ENCODE measurements around the gene SLC4A11. TPM values are rescaled to one million over a fixed set of nuclear protein-coding genes. Genes with fewer than 3 reads are reported as not detected.

The SLC4A11 gene
- total RNA-seq, 1 donor from 2014 or later: 6.6 TPM

DNA sequence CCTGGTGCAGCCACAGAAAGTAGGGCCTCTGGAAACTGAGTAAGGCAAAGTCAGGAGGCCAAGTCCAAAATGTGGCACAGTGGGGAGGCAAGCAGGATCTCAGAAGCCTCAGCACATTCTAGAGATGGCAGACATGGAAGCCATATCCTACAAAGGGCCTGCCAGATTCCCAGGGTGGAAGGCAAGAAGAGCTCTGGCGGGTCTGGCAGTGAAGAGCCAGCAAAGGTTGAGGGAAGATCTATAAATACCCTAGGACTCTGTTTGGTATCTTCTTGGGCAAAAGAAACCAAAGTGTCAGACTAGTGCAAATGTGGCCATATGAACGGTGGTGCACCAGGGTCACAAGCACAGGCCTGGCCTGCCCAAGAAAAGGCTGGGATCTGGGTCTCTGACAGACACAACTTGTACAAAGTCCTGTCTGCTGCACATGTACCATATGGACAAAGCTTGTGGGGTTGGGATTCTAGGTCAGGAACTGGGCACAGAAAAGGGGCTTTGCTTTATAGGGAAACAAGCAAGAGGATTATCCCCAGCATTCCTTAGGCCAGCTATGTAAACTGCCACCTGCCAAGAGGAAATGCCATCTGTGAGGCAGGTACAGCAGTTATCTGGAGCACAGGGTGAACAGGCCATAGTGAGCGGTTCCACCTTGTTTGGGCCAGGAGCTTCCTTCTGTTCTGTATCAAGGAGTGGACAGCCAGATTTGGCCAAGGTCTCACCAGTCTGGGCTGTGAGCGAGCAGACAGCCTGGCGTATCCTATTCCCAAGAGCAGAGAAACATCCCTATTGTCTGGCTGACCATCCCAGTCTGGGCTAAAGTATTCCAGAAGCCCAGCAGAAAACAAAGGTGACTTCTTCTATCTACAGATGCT is 36.3 kb upstream of the SLC4A11 start:
- H3K4me2 ChIP-seq (ENCODE audit: low read length): no peak overlapping the region
- no peaks in the 10 kb centered on the region for H3K27me3 ChIP-seq (ENCODE audit: insufficient read depth, low read length)
- no peak overlapping the region for H3K4me3 Mint-ChIP-seq (ENCODE audit: unreplicated experiment)
- H3K4me3 ChIP-seq (ENCODE audit: insufficient read depth, low read depth, low read length): no peak overlapping the region
- H3K9ac ChIP-seq (ENCODE audit: low read length): no peak overlapping the region
- H3K36me3 ChIP-seq (ENCODE audit: insufficient read depth, low read length): peaks cover 28% of the 10 kb centered on the region
- no peaks in the 10 kb centered on the region for H3K4me1 ChIP-seq (ENCODE audit: insufficient read depth, low read length)
- H3K27me3 Mint-ChIP-seq (ENCODE audit: low read depth, unreplicated experiment): no peaks in the 10 kb centered on the region
- H3K36me3 Mint-ChIP-seq (ENCODE audit: low read depth, unreplicated experiment): peaks cover 36% of the 10 kb centered on the region
- no peaks in the 10 kb centered on the region for H3K79me2 ChIP-seq (ENCODE audit: insufficient read depth, low read length)
- no peak overlapping the region for H2AFZ ChIP-seq (ENCODE audit: low read depth, low read length)
- H3K27ac ChIP-seq (ENCODE audit: low read depth, low read length): no peak overlapping the region
- DNase-seq (ENCODE audit: low read depth) (no peak), FAIRE-seq (no peak)
- peaks cover 8% of the 10 kb centered on the region for H4K20me1 ChIP-seq (ENCODE audit: insufficient read depth, low read length)
- H3K4me1 Mint-ChIP-seq (ENCODE audit: low read depth, unreplicated experiment): no peaks in the 10 kb centered on the region
- TF ChIP-seq, protein P1, sequence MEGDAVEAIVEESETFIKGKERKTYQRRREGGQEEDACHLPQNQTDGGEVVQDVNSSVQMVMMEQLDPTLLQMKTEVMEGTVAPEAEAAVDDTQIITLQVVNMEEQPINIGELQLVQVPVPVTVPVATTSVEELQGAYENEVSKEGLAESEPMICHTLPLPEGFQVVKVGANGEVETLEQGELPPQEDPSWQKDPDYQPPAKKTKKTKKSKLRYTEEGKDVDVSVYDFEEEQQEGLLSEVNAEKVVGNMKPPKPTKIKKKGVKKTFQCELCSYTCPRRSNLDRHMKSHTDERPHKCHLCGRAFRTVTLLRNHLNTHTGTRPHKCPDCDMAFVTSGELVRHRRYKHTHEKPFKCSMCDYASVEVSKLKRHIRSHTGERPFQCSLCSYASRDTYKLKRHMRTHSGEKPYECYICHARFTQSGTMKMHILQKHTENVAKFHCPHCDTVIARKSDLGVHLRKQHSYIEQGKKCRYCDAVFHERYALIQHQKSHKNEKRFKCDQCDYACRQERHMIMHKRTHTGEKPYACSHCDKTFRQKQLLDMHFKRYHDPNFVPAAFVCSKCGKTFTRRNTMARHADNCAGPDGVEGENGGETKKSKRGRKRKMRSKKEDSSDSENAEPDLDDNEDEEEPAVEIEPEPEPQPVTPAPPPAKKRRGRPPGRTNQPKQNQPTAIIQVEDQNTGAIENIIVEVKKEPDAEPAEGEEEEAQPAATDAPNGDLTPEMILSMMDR (IDR thresholded peaks at IDR 0.05; ENCODE audit: insufficient read depth, low read depth, low read length): no peak
- TF ChIP-seq EZH2 (IDR thresholded peaks at IDR 0.05; ENCODE audit: insufficient read depth, low read length): no peak
- H3K27ac Mint-ChIP-seq (ENCODE audit: unreplicated experiment): peak overlapping the region; percentile 22
- H3K9me3 Mint-ChIP-seq (ENCODE audit: unreplicated experiment): no peaks in the 10 kb centered on the region
- no peaks in the 10 kb centered on the region for H3K9me3 ChIP-seq (ENCODE audit: insufficient read depth, low read depth, low read length)

DNA sequence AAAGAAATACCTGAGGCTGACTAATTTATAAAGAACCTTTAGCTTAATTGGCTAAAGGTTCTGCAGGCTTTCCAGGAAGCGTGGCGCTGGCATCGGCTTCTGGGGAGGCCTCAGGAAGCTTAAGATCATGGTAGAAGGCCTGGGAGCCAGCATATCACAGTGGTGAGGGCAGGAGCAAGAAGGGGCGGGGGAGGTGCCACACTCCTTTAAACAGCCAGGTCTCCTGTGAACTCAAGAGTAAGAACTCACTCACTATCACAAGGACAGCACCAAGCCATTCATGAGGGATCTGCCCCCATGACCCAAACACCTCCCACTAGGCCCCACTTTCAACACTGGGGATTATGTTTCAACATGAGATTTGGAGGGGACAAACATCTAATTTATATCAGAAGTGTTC is 34.4 kb upstream of the SLC4A11 start:
- Histone ChIP-seq H3K36me3 (ENCODE audit: insufficient read depth, low read length) (peaks cover 17% of the 10 kb centered on the region), H3K4me2 (ENCODE audit: low read length) (no peak overlapping the region), H2AFZ (ENCODE audit: low read depth, low read length) (no peak overlapping the region), H3K79me2 (ENCODE audit: insufficient read depth, low read length) (no peaks in the 10 kb centered on the region), H3K4me3 (ENCODE audit: insufficient read depth, low read depth, low read length) (no peak overlapping the region), H4K20me1 (ENCODE audit: insufficient read depth, low read length) (peaks cover 8% of the 10 kb centered on the region), H3K27me3 (ENCODE audit: insufficient read depth, low read length) (no peaks in the 10 kb centered on the region), H3K4me1 (ENCODE audit: insufficient read depth, low read length) (no peaks in the 10 kb centered on the region), H3K27ac (ENCODE audit: low read depth, low read length) (no peak overlapping the region), H3K9me3 (ENCODE audit: insufficient read depth, low read depth, low read length) (no peaks in the 10 kb centered on the region), H3K9ac (ENCODE audit: low read length) (no peak overlapping the region)
- FAIRE-seq: no peak
- Mint-ChIP-seq H3K4me3 (ENCODE audit: unreplicated experiment) (no peak overlapping the region), H3K27me3 (ENCODE audit: low read depth, unreplicated experiment) (no peaks in the 10 kb centered on the region), H3K9me3 (ENCODE audit: unreplicated experiment) (no peaks in the 10 kb centered on the region), H3K36me3 (ENCODE audit: low read depth, unreplicated experiment) (peaks cover 31% of the 10 kb centered on the region), H3K4me1 (ENCODE audit: low read depth, unreplicated experiment) (no peaks in the 10 kb centered on the region), H3K27ac (ENCODE audit: unreplicated experiment) (no peak overlapping the region)
- TF ChIP-seq, protein P1 (IDR thresholded peaks at IDR 0.05; ENCODE audit: insufficient read depth, low read depth, low read length): no peak
- no peak for TF ChIP-seq EZH2 (IDR thresholded peaks at IDR 0.05; ENCODE audit: insufficient read depth, low read length)
- no peak for DNase-seq (ENCODE audit: low read depth)

DNA sequence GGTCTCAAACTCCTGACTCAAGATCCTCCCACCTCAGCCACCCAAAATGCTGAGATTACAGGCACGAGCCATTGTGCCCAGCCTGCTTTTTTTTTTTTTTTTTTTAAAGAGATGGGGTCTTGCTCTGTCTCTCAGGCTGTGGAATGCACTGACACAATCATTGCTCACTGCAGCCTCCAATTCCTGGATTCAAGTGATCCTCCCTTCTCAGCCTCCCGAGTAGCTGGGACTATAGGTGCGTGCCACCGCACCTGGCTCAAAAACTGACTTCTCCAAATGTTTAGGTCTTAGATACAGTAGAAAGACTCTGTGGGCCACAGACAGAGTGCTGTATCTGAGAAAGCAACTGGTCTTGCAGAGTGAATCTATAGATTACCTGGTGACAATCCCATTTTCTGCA is 31.1 kb upstream of the SLC4A11 start:
- H3K4me3 Mint-ChIP-seq (ENCODE audit: unreplicated experiment): no peak overlapping the region
- H4K20me1 ChIP-seq (ENCODE audit: insufficient read depth, low read length): no peaks in the 10 kb centered on the region
- no peaks in the 10 kb centered on the region for H3K4me1 Mint-ChIP-seq (ENCODE audit: low read depth, unreplicated experiment)
- no peak overlapping the region for H3K4me2 ChIP-seq (ENCODE audit: low read length)
- H3K4me1 ChIP-seq (ENCODE audit: insufficient read depth, low read length): no peaks in the 10 kb centered on the region
- no peak overlapping the region for H3K27ac Mint-ChIP-seq (ENCODE audit: unreplicated experiment)
- TF ChIP-seq EZH2 (IDR thresholded peaks at IDR 0.05; ENCODE audit: insufficient read depth, low read length): no peak
- TF ChIP-seq, protein P1 (IDR thresholded peaks at IDR 0.05; ENCODE audit: insufficient read depth, low read depth, low read length): no peak
- H3K4me3 ChIP-seq (ENCODE audit: insufficient read depth, low read depth, low read length): no peak overlapping the region
- H3K27ac ChIP-seq (ENCODE audit: low read depth, low read length): no peak overlapping the region
- no peak for DNase-seq (ENCODE audit: low read depth)
- no peak overlapping the region for H3K9ac ChIP-seq (ENCODE audit: low read length)
- H3K36me3 ChIP-seq (ENCODE audit: insufficient read depth, low read length): peaks cover 6% of the 10 kb centered on the region
- H3K27me3 ChIP-seq (ENCODE audit: insufficient read depth, low read length): no peaks in the 10 kb centered on the region
- FAIRE-seq: no peak
- H2AFZ ChIP-seq (ENCODE audit: low read depth, low read length): no peak overlapping the region
- H3K9me3 ChIP-seq (ENCODE audit: insufficient read depth, low read depth, low read length): no peaks in the 10 kb centered on the region
- H3K79me2 ChIP-seq (ENCODE audit: insufficient read depth, low read length): no peaks in the 10 kb centered on the region
- no peaks in the 10 kb centered on the region for H3K9me3 Mint-ChIP-seq (ENCODE audit: unreplicated experiment)
- H3K27me3 Mint-ChIP-seq (ENCODE audit: low read depth, unreplicated experiment): no peaks in the 10 kb centered on the region
- peaks cover 15% of the 10 kb centered on the region for H3K36me3 Mint-ChIP-seq (ENCODE audit: low read depth, unreplicated experiment)
